NCI-H2107 treated with DMSO at 0.1 percent for 48 hours (cell line): Measurements from ENCODE around the gene SPTB.

ENCODE experiments used
- DNase-seq: peaks from one replicate; lab custom pipeline; 2025; ENCODE audit not compliant: unreplicated experiment; lab: John Stamatoyannopoulos, UW

SPTB gene

DNA sequence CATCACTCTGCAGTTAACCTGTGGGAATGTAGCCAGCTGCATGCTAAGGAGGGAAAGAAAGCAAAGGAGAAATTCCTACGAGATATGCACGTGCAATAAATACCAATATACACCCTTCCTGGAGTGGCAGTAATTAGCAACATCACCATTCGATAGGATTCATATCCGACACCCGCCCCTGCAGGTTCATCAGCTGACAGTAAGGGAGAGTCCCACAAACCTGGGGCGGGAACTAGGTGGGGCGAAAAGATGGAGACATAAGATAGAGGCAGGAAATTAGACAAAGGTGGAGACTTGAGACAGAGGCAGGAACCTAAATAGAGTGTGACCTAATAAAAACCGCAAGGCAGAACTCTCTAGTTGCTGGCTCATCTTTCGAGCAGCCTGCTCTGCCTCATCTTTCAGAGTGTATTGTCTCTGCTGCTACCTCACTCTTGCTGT is 123.9 kb downstream of the SPTB start:
- no peak for DNase-seq

DNA sequence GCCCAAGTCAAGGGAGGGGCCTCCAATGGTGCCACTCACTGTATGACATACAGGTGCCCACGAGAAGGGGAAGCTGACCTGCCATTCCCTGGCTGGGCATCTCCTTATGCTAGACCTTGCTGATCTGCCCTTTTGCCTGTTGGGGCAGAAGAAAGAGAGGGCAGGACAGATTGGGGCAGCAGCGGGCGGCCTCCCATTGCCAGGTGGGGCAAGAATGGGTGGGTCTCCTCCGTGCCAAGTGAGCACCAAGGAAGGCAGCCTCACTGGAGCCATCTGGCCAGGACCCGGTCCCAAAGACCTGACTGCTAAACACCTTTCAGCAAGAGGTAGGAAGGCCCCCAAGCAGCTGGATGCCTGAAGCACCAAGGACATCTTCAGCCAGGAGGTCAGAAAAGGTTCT is 125.0 kb downstream of the SPTB start:
- DNase-seq = no peak

DNA sequence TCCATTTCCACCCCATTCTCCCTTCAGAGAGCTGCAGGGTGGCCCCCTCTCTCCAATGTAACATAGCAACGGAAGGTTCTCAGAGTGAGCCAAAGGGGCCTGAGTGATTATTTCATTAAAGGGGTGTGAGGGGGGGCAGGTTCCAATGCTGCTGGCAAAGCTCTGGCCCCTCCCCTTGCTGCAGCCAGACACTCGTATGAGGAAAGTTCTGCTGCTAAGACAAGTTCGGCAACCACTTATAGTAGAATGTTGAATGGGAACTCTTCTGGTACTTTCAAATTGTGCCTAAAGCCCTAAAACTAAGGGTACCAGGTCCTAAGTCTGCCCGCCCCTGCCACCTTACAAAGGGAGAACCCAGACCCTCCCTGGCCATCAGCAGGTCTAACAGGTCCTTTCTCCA is 125.7 kb downstream of the SPTB start:
- no peak for DNase-seq

DNA sequence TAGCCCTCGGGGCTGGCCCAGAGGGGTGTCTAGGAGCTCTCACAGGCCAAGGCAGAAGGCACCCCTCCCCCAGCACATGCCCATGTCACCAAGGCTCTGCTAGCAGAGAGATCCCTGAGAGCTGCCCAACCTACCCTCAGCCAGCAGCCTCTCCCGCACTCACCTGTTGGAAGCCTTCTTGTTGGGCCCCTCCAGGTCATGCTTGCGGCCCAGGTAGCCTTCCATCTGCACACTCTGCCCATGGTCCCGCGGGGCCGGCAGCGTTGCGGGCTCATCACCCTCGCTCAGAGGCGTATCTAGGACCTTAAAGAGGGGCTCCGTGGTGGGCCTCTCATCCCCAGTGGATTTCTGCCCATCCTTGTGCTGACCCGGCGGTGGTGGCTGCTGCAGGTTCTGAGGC is 126.3 kb downstream of the SPTB start:
- no peak for DNase-seq

DNA sequence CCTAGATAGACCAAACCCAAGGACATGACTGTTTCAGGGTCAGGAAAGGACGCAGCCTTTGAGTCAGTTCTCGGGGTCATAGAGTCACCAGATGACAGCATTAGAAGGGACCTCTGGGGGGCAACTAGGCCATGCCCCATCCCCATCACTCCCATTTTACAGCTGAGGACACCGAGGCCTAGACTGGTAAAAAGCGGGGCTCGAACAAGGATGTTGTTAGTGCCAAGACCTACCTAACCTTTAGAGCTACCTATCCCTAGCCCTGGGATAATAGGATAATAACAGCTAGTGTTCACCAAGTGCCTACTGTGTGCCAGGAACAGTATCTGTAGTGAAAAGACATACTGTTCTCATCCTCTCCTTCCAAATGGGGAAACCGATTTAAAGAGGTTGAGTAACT is 126.8 kb downstream of the SPTB start:
- no peak for DNase-seq

DNA sequence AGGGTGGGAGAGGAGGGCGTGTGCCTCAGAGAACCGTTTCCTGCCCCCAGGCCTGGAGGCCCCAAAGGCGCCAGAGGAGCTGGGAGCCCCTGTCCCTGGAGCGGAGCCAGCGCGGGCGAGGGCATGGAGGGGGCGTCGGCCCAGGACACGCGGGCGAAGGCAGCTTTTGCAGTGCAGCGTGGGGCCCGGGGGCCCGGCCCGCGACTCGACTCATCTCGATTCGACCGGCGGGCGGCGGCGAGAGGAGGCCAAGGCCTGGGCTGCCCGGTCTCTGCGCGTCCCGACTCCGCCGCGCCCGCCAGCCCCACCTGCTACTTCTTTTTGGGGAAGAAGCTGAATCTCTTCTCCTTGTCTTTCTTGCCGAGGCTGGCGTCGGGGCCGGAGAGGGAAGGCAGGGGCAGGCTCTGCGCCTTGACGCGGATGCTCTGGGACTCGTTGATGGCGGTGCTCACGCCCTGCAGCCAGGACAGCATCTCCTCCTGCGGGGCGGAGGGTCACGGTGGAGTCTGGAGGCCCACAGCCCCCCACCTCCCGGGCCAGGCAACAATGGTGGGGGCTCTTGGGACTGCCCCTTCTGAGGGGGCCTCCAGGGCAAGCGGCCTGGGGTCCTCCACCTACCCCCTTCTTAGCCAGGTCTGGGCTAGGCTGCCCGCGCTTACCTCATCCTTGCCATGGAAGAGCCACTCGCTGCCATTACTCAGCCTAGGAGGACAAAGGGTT is 130.6 kb downstream of the SPTB start:
- no peak for DNase-seq

DNA sequence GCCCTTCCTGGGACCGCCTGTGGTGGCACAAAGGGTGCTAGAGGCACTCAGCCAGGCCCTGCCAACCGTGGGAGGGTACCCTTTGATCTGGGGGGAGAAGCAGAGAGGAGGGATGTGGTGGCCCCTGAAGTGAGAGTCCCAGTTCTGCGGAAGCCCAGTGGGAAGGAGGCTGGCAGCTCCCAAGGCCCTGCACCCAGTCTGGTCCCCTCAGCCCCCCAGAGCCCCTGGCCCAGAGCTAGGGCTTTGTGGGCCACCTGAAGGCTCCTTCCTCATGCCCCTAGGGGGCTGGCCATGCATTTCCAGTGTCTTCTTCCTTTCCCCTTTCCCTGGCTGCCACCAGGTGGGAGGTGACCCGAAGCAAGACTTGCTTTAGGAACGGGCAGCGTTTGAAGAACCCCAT is 131.2 kb downstream of the SPTB start:
- no peak for DNase-seq

DNA sequence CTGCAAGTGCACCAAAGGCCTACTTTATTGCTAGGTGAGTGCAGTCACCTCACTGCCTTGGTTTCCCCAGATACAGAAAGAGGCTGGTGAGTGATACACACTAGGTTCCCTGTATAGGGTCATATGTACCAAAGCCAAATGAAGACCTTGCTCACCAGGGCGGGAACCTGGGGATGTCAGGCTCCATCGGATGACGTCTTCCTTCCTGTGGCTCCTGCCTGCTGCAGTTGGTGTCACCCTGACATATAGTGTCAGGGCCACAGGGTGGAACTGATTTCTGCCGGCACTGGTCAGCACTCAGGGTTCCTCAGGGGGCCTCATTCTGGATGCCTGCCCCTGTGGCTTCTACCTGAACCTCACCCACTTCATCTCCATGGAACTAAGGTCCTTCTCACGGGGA is 132.4 kb downstream of the SPTB start:
- no peak for DNase-seq

DNA sequence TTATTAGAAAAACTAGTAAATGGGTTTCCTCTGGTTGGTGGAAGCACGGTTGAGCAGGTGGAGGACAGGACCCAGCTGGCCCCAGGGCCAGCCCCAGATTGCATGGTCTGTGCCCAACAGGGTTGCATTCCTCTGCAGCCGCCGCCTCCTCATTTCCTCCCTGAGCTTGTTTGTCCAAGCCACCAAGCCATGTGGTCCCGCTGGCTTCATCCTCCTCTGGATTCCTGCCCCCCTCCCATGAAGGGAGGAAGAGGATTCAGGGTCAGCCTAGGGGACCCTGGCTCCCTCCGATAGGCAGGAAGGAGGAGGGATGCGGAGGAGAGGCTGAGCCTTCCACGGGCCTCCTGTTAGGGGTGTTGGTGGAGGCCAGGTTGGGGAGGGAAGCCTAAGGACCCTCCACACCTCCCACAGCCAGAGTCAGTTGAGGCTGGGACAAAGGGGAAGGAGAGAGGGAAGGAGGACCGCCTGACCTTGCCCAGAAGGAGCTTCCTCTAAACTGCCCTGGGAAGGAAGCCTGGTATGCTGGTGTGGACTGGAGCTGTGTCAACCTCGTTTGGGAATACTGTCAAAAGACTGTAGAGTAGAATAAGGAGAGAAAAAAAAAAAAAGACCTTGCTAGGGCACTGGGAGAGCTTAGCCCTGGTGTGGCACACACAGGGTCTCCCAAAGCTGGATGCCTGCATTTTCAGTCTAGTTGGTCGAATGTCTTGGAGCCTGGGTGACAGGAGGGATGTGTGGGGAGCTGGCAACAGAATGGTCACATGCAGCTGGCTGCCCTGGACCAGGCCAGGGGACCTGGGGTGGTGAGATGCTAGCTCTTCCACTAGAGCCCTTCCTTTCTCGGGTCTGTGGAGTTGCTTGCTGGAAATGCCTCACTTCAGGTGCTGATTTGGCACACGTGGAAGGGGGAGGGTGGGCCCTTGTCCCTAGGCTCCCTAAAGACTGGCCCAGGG is 133.1 kb downstream of the SPTB start:
- no peak for DNase-seq

DNA sequence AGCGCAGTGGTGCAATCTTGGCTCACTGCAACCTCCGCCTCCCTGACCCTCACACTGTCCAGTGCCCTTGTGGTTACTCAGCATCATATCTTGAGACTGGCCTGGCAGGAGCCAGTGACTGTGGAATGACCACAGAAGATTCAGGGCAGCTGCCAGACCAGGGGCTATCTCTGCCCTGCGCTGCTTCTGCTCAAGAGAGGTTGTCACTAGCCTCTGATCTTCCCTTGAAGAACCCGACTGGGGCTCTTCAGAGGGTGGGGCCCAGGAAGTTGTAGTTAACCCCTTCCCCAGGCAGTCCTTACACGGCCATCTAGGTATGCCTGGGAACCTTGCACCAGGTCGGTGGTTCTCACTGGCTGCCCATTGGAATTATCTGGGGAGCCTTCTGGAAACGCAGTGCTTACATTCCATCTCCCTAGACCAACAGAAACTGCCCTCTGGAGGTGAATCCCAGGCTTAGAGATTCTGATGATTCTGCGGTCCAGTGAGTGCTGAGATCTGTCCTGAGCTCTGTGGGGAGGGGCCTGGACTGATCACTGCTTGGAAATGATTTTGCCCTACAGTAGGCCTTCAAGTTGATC is 134.1 kb downstream of the SPTB start:
- no peak for DNase-seq

DNA sequence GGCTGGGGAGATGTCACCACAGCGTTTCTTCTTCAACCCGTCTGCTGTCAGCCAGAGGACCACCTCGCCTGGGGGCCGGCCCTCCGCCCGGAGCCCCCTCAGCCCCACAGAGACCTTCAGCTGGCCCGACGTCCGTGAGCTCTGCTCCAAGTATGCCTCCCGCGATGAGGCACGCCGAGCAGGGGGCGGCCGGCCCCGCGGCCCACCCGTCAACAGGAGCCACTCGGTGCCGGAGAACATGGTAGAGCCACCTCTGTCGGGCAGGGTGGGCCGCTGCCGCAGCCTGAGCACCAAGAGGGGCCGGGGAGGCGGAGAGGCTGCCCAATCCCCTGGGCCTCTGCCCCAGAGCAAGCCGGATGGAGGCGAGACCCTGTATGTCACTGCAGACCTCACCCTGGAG is 136.6 kb downstream of the SPTB start:
- DNase-seq = no peak

DNA sequence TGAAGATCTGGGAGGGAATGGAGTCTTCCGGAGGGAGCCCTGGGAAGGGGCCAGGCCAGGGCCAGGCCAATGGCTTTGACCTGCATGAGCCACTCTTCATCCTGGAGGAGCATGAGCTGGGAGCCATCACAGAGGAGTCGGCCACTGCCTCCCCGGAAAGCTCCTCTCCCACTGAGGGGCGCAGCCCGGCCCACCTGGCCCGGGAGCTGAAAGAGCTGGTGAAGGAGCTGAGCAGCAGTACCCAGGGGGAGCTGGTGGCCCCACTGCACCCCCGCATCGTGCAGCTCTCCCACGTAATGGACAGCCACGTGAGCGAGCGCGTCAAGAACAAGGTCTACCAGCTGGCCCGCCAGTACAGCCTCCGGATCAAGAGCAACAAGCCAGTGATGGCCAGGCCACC is 137.7 kb downstream of the SPTB start:
- no peak for DNase-seq

DNA sequence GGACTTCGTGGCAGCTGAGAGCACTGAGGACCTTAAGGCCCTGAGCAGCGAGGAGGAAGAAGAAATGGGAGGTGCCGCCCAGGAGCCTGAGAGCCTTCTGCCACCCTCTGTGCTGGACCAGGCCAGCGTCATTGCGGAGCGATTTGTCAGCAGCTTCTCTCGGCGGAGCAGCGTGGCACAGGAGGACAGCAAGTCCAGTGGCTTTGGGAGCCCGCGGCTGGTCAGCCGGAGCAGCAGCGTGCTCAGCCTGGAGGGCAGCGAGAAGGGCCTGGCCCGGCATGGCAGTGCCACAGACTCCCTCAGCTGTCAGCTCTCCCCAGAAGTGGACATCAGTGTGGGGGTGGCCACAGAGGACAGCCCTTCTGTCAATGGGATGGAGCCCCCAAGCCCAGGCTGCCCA is 138.5 kb downstream of the SPTB start:
- no peak for DNase-seq

DNA sequence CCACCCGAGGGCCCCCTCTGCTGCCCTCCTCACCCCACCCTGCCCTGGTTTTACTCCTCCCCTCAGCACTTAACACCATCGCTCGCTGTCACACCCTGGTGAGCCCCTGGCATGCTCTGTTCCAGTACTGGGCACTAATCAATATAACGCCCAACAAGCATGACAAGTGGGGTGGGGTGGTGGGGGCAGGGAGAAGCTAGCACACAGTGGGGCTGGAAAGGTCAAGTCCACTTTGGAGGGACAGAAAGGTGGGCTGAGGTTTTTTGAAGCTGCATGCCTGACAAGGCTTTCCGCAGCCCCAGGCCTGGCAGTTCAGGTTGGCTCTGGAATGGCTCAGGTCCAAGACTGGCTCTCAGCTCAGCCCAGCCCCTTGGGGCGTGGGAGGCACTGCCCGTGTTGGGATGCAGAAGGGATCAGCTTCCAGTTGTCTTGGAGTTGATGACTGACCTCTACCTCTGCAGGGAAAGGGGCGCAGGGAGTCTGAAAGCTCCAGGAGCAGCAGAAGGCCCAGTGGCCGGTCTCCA is 141.4 kb downstream of the SPTB start:
- DNase-seq = no peak

DNA sequence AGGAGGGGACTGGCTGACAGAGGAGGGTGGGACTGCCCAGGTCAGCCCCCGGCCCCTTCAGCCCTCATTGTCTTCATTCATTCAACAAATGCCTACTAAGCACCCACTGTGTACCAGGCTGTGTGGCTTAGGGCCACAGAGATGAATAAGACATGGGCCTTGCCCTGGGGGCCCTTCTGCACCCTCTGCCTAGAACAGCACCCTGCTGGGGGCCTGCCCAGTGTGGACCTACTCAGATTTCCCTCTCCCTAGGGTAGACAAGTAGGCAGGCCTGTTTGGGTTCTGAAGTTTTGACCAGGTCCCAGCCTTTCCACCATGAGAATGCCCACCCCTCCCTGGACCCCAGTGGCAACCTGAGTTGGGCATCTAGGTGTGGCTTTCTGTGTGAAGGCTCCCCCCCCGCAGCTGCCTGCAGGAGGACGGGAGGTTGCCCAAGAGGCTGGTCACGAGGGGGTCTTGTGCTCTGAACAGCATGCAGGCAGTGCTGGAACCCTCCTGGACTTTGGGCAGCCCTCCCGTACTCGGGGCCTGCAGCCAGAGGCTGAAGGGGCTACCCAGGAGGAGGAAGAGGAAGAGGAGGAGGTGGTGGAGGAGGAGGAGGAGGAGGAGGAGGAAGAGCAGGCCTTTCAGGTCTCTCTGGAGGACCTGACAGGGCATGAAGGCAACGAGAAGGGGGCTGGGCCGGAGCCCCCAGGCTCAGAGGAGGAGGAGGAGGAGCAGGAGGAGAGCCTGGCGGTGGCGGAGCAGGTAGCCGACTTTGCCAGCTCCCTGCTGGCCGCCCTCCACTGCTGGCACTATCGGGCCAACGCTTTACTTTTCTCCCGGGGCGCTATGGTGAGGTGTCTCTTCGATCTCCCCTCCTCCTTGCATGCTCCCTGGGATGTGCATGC is 142.1 kb downstream of the SPTB start:
- no peak for DNase-seq

DNA sequence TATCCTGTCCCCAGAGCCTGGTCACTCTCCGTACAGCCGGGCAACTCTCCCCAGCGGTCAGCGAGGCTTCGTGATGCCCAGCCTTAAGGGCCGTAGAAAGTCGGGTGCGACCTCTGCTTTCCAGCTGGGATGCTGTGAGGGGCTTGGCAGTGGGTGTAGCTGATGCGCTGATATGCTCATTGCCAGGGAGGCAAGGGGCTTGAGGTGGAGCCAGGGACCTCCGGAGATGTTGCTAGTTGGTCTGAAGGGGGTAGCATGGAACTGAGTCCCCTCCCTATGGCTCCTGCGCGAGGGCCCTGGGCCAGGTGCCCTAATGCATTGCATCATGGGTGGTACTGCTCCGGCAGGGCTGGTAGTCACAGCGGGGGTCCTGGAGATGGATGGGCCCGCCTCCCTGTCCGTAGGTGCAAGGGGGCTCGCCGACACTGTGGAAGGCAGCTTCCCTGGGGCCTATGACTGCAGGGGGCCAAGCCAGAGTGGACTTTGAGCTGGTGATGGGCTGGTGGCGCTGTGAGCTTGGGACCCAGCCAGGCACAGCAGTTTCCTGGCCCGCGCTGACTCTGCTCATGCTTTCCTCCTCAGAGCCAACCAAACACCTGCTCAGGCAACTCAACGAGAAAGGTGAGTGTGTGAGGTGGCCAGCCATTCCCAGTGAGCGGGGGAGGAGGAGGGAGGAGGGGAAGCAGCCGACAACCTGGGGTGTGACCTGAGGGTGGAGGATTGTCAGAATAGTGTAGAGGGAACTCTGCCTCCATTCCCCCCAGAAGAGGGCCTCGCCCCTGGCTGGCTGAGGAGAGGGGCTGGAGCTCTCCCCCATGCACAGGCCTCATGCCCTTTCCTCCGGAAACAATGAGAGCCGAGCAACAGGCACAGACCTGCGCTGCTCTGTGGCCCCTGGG is 143.2 kb downstream of the SPTB start:
- DNase-seq = peak; percentile 91

DNA sequence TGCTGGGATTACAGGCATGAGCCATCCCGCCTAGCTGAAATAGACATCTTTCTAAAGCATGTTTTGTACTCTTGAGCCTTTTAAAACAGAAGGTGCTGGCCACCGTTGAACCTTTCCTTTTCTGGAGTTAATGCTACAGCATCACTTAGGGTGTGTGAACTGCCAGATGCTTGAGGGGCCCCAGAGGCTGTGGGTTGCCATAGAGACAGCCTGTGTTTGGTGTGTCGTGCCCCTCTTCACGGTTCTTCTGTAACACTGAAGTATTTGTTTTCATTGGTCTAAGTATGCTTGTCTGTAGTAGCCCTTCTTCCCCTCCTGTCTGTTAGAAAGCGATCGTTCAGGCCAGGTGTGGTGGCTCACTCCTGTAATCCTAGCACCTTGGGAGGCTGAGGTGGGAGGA is 144.7 kb downstream of the SPTB start:
- DNase-seq = peak; percentile 41

DNA sequence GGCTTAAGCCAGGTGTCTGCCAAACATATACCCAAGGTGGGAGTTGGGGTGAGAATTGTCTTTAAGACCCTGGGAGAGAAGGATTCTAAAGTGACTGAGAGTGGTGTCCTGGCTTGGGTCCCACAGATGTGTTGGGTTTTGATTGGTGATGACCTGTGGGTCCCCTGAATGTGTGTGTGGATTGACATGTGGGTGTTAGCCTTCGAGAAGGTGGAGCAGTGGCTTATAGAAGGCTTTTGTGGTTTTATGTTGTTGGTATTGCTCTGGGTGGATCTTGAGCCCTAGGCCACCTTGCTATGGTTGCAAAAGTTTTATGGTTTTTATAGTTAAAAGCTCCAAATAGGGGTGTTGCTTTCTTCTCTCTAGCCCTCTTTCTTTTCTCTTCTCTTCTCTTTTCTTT is 145.8 kb downstream of the SPTB start:
- DNase-seq = no peak

DNA sequence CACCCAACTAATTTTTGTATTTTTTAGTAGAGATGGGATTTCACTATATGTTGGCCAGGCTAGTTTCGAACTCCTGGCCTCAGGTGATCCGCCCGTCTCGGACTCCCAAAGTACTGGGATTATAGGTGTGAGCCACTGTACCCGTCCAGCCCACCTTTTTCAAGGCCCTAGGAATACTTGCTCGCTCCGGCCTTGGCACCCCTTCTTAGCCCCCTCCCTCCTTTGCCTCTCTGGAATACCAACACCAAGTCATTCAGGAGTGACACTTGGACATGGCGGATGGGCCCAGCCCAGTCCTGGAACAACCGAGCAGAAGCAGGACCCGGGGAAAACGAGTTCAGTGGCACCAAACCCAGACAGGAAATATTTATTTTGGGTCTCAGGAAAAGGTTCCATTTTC is 146.4 kb downstream of the SPTB start:
- DNase-seq = no peak
